Measurements from ENCODE around the gene PRMT2.
A peak's percentile ranks its signal among the peaks of the same experiment; 100 is the strongest.
"Not testable (repeated sequence)": the region's sequence is repeated elsewhere in the genome, so short reads cannot be mapped to it uniquely, and the experiment has no call there.

The PRMT2 gene

GRCh38 chr21:46667741-46668380 is 32.4 kb downstream of the PRMT2 start:
- TF ChIP-seq CTCF (IDR thresholded peaks at IDR 0.05; ENCODE audit: low read depth, low read length, missing control alignments) = no peak
- DNase-seq = peak; percentile 11
- in situ Hi-C loops (cut with HindIII; ENCODE audit: low pct_ligation_motif_present, low sequenced_read_pairs) = no loop called here
- Histone ChIP-seq H3K4me3 (ENCODE audit: low read depth, low read length) (peak overlapping the region; percentile 63), H3K36me3 (replicated peaks) (peaks cover 5% of the 10 kb centered on the region), H3K27me3 (replicated peaks) (no peaks in the 10 kb centered on the region), H3K27ac (no peak overlapping the region)

- H3K27me3 ChIP-seq (replicated peaks) = no peaks in the 10 kb centered on the region
- DNase-seq = no peak
- peak overlapping the region; percentile 63 for H3K4me3 ChIP-seq (ENCODE audit: low read depth, low read length)
- no peak overlapping the region for H3K27ac ChIP-seq
- no peak for TF ChIP-seq CTCF (IDR thresholded peaks at IDR 0.05; ENCODE audit: low read depth, low read length, missing control alignments)
- in situ Hi-C loops (cut with HindIII; ENCODE audit: low pct_ligation_motif_present, low sequenced_read_pairs) = no loop called here
- H3K36me3 ChIP-seq (replicated peaks) = peaks cover 5% of the 10 kb centered on the region
Measured at GRCh38 chr21:46668381-46668780, 32.9 kb downstream of the PRMT2 start.

GRCh38 chr21:46668904-46669303 is 33.4 kb downstream of the PRMT2 start:
- H3K4me3 ChIP-seq (ENCODE audit: low read depth, low read length); H3K36me3 ChIP-seq (replicated peaks); H3K27ac ChIP-seq; DNase-seq; in situ Hi-C loops (cut with HindIII; ENCODE audit: low pct_ligation_motif_present, low sequenced_read_pairs); H3K27me3 ChIP-seq (replicated peaks): not testable (repeated sequence)

- H3K27me3 ChIP-seq (replicated peaks) = no peaks in the 10 kb centered on the region
- no peak overlapping the region for H3K4me3 ChIP-seq (ENCODE audit: low read depth, low read length)
- in situ Hi-C loops (cut with HindIII; ENCODE audit: low pct_ligation_motif_present, low sequenced_read_pairs) = no loop called here
- DNase-seq = no peak
- TF ChIP-seq CTCF (IDR thresholded peaks at IDR 0.05; ENCODE audit: low read depth, low read length, missing control alignments) = no peak
- H3K27ac ChIP-seq = no peak overlapping the region
- H3K36me3 ChIP-seq (replicated peaks) = no peaks in the 10 kb centered on the region
Measured at GRCh38 chr21:46674430-46675007, 39.0 kb downstream of the PRMT2 start.

- no peaks in the 10 kb centered on the region for H3K36me3 ChIP-seq (replicated peaks)
- H3K4me3 ChIP-seq (ENCODE audit: low read depth, low read length) = no peak overlapping the region
- H3K27ac ChIP-seq = no peak overlapping the region
- DNase-seq = no peak
- no peaks in the 10 kb centered on the region for H3K27me3 ChIP-seq (replicated peaks)
- TF ChIP-seq CTCF (IDR thresholded peaks at IDR 0.05; ENCODE audit: low read depth, low read length, missing control alignments) = no peak
- in situ Hi-C loops (cut with HindIII; ENCODE audit: low pct_ligation_motif_present, low sequenced_read_pairs) = no loop called here
Measured at GRCh38 chr21:46675595-46676280, 40.3 kb downstream of the PRMT2 start.

GRCh38 chr21:46676542-46676941 is 41.1 kb downstream of the PRMT2 start:
- H3K27ac ChIP-seq; H3K27me3 ChIP-seq (replicated peaks); H3K4me3 ChIP-seq (ENCODE audit: low read depth, low read length); in situ Hi-C loops (cut with HindIII; ENCODE audit: low pct_ligation_motif_present, low sequenced_read_pairs); DNase-seq; H3K36me3 ChIP-seq (replicated peaks): not testable (repeated sequence)

- H3K36me3 ChIP-seq (replicated peaks); H3K4me3 ChIP-seq (ENCODE audit: low read depth, low read length); in situ Hi-C loops (cut with HindIII; ENCODE audit: low pct_ligation_motif_present, low sequenced_read_pairs); H3K27me3 ChIP-seq (replicated peaks); H3K27ac ChIP-seq: not testable (repeated sequence)
- peak; percentile 6 for DNase-seq
Measured at GRCh38 chr21:46681593-46681992, 46.1 kb downstream of the PRMT2 start.

- in situ Hi-C loops (cut with HindIII; ENCODE audit: low pct_ligation_motif_present, low sequenced_read_pairs); H3K4me3 ChIP-seq (ENCODE audit: low read depth, low read length); H3K27ac ChIP-seq; H3K27me3 ChIP-seq (replicated peaks); DNase-seq; H3K36me3 ChIP-seq (replicated peaks): not testable (repeated sequence)
Measured at GRCh38 chr21:46698652-46699051, 63.2 kb downstream of the PRMT2 start.

- H3K4me3 ChIP-seq (ENCODE audit: low read depth, low read length); H3K36me3 ChIP-seq (replicated peaks); H3K27ac ChIP-seq; H3K27me3 ChIP-seq (replicated peaks); DNase-seq; in situ Hi-C loops (cut with HindIII; ENCODE audit: low pct_ligation_motif_present, low sequenced_read_pairs): not testable (repeated sequence)
Measured at GRCh38 chr21:46699104-46699503, 63.6 kb downstream of the PRMT2 start.
